ENCODE measurements around the gene MEGF6. TPM values are rescaled to one million over a fixed set of nuclear protein-coding genes. Genes with fewer than 3 reads are reported as not detected.

Gene MEGF6
- total RNA-seq, 1 experiment from 2014 or later: 14.3 TPM

DNA sequence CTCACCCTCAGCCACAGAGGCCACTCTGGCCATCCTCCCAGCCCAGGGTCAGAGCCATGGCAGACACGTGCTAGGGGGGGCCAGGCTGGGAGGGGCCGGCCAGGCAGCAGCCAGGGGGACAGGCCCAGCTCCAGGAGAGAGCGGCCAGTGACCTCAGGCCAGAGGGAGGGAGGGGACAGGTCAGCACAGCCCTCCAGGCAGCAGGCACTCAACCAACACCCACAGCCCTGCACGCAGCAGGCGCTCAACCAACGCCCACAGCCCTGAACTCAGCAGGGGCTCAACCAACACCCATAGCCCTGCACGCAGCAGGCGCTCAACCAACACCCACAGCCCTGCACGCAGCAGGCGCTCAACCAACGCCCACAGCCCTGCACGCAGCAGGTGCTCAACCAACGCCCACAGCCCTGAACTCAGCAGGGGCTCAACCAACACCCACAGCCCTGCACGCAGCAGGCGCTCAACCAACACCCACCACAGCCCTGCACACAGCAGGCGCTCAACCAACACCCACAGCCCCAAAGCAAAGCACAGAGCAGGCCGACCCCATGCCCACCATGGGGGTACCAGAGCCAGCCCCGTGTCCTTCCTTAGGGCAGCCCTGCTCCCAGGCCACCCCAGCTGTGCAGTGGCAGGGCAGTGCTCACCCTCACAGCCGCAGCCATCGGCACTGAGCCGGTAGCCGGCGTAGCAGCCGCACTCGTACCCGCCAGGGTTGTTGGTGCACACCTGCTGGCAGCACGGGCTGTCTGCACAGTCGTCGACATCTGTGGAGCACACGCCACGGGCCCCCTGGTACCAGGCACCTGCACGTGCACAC, 101.0 kb downstream of the MEGF6 start:
- ChIA-PET POLR2A (no interaction called here), CTCF (interaction anchor here (0.7 kb wide), 2 partner anchors 17 to 109 kb away, joined by 3 to 4 read pairs; no protein-coding TSS in a partner anchor)
- TF ChIP-seq, protein P1, sequence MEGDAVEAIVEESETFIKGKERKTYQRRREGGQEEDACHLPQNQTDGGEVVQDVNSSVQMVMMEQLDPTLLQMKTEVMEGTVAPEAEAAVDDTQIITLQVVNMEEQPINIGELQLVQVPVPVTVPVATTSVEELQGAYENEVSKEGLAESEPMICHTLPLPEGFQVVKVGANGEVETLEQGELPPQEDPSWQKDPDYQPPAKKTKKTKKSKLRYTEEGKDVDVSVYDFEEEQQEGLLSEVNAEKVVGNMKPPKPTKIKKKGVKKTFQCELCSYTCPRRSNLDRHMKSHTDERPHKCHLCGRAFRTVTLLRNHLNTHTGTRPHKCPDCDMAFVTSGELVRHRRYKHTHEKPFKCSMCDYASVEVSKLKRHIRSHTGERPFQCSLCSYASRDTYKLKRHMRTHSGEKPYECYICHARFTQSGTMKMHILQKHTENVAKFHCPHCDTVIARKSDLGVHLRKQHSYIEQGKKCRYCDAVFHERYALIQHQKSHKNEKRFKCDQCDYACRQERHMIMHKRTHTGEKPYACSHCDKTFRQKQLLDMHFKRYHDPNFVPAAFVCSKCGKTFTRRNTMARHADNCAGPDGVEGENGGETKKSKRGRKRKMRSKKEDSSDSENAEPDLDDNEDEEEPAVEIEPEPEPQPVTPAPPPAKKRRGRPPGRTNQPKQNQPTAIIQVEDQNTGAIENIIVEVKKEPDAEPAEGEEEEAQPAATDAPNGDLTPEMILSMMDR (IDR thresholded peaks at IDR 0.05; ENCODE audit: unreplicated experiment): no peak
- no TSS peak for BruUV-seq (replicated peaks)
- intact Hi-C loops (cut with micrococcal nuclease): no loop called here
- H3K36me3 Mint-ChIP-seq (ENCODE audit: insufficient read depth, unreplicated experiment): peaks cover 6% of the 10 kb centered on the region
- DNase-seq (ENCODE audit: unreplicated experiment): no peak
- no peak overlapping the region for H3K27ac Mint-ChIP-seq (ENCODE audit: low read depth, unreplicated experiment)
- H3K9me3 Mint-ChIP-seq (ENCODE audit: unreplicated experiment): no peaks in the 10 kb centered on the region
- H3K4me1 Mint-ChIP-seq (ENCODE audit: insufficient read depth, unreplicated experiment): no peaks in the 10 kb centered on the region
- no peaks in the 10 kb centered on the region for H3K27me3 Mint-ChIP-seq (ENCODE audit: insufficient read depth, unreplicated experiment)
- no peak overlapping the region for H3K4me3 Mint-ChIP-seq (ENCODE audit: unreplicated experiment)

DNA sequence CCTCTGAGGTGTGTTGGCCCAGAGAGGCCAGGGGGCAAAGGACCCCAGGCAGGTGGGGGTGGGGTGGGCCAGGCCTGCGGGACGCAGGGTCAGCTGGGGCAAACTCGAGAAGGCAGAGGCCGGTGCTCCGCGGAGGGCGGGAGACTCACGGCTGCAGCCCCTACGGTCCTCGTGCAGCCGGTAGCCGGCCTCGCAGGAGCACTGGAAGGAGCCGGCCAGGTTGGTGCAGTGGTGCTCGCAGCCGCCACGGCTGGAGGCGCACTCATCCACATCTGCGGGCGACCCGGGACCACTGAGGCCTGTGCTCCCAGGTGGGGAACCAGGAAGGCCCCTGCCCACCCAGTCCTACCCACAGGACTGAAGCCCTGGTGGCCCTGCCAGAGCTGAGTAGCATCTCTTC, 101.6 kb downstream of the MEGF6 start:
- DNase-seq (ENCODE audit: unreplicated experiment): no peak
- TF ChIP-seq, protein P1 (IDR thresholded peaks at IDR 0.05; ENCODE audit: unreplicated experiment): no peak
- no peaks in the 10 kb centered on the region for H3K4me1 Mint-ChIP-seq (ENCODE audit: insufficient read depth, unreplicated experiment)
- H3K36me3 Mint-ChIP-seq (ENCODE audit: insufficient read depth, unreplicated experiment): peaks cover 6% of the 10 kb centered on the region
- H3K27ac Mint-ChIP-seq (ENCODE audit: low read depth, unreplicated experiment): no peak overlapping the region
- no peaks in the 10 kb centered on the region for H3K27me3 Mint-ChIP-seq (ENCODE audit: insufficient read depth, unreplicated experiment)
- ChIA-PET POLR2A (no interaction called here), CTCF (interaction anchor here (0.7 kb wide), 1 partner anchor 110 kb away, joined by 3 read pairs; no protein-coding TSS in a partner anchor)
- H3K4me3 Mint-ChIP-seq (ENCODE audit: unreplicated experiment): no peak overlapping the region
- H3K9me3 Mint-ChIP-seq (ENCODE audit: unreplicated experiment): no peaks in the 10 kb centered on the region
- no TSS peak for BruUV-seq (replicated peaks)
- intact Hi-C loops (cut with micrococcal nuclease): no loop called here

- POLR2A ChIA-PET: no interaction called here
- no TSS peak for BruUV-seq (replicated peaks)
- intact Hi-C loops (cut with micrococcal nuclease): no loop called here
Measured at GRCh38 chr1:3508757-3509415, 102.4 kb downstream of the MEGF6 start.

More at GRCh38 chr1:3508757-3509415, 102.4 kb downstream of the MEGF6 start:
- TF ChIP-seq, protein P1 (IDR thresholded peaks at IDR 0.05; ENCODE audit: unreplicated experiment): no peak
- peaks cover 6% of the 10 kb centered on the region for H3K36me3 Mint-ChIP-seq (ENCODE audit: insufficient read depth, unreplicated experiment)
- H3K4me3 Mint-ChIP-seq (ENCODE audit: unreplicated experiment): no peak overlapping the region
- H3K27ac Mint-ChIP-seq (ENCODE audit: low read depth, unreplicated experiment): no peak overlapping the region
- DNase-seq (ENCODE audit: unreplicated experiment): no peak
- peaks cover 7% of the 10 kb centered on the region for H3K4me1 Mint-ChIP-seq (ENCODE audit: insufficient read depth, unreplicated experiment)
- CTCF ChIA-PET: no interaction called here
- H3K27me3 Mint-ChIP-seq (ENCODE audit: insufficient read depth, unreplicated experiment): no peaks in the 10 kb centered on the region
- H3K9me3 Mint-ChIP-seq (ENCODE audit: unreplicated experiment): no peaks in the 10 kb centered on the region

All from MCF 10A (cell line).